ENCODE measurements around the gene CACHD1.

Gene CACHD1

DNA sequence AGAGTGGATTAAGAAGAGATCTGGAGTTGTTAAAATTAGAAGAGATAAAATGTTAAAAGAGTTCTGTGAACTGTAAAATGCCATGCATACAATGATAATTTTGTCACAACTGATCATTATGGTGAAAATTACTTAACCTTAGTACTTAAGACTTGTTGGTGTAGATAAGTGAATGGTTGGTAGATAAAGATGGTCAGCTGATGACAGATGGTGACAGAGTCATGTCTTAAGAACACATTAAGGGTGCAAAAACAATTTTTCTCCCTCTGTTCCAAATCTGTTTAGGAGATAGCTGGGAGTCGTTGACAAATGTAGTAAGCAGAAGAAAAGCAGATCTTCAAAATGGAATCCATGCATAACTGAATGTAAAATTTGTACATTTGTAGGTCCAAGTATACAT is 18.5 kb upstream of the CACHD1 start:
- Histone ChIP-seq H2AFZ (ENCODE audit: low read depth, low read length) (no peak overlapping the region), H3K9ac (ENCODE audit: low read length) (no peak overlapping the region), H3K27ac (ENCODE audit: low read length) (no peak overlapping the region), H3K36me3 (replicated peaks; ENCODE audit: low read depth, low read length) (no peaks in the 10 kb centered on the region), H3K9me3 (ENCODE audit: insufficient read depth, low read length) (no peaks in the 10 kb centered on the region), H3K27me3 (ENCODE audit: low read depth, low read length) (no peaks in the 10 kb centered on the region), H3K4me2 (ENCODE audit: low read length) (no peak overlapping the region), H3K4me1 (ENCODE audit: low read length) (no peaks in the 10 kb centered on the region), H3K4me3 (ENCODE audit: low read length) (no peak overlapping the region), H4K20me1 (ENCODE audit: insufficient read depth, low read length) (no peaks in the 10 kb centered on the region), H3K79me2 (ENCODE audit: low read length) (no peaks in the 10 kb centered on the region)
- TF ChIP-seq EZH2phosphoT487 (IDR thresholded peaks at IDR 0.05; ENCODE audit: low read depth) = no peak
- TF ChIP-seq, protein P1, sequence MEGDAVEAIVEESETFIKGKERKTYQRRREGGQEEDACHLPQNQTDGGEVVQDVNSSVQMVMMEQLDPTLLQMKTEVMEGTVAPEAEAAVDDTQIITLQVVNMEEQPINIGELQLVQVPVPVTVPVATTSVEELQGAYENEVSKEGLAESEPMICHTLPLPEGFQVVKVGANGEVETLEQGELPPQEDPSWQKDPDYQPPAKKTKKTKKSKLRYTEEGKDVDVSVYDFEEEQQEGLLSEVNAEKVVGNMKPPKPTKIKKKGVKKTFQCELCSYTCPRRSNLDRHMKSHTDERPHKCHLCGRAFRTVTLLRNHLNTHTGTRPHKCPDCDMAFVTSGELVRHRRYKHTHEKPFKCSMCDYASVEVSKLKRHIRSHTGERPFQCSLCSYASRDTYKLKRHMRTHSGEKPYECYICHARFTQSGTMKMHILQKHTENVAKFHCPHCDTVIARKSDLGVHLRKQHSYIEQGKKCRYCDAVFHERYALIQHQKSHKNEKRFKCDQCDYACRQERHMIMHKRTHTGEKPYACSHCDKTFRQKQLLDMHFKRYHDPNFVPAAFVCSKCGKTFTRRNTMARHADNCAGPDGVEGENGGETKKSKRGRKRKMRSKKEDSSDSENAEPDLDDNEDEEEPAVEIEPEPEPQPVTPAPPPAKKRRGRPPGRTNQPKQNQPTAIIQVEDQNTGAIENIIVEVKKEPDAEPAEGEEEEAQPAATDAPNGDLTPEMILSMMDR (IDR thresholded peaks at IDR 0.05; ENCODE audit: low read depth, low read length) = no peak

DNA sequence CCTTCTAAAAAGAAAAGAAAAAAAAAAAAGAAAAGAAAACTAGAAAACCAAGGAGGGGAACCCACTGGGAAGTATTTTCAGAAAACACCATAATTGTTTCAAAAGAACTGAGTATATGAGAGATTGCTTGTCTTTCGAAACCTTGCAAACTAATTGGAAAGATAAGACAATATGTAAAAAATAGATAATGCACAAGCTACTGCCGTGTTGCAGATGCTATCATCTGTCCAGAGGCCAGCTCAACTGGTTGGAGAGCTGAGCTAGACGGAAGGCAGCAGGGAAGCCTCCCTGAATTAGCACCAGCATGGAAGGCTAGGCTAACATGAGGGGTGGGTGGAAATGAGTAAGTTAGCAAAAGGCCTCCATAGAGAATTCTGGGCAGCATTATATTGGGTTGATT is 16.2 kb upstream of the CACHD1 start:
- Histone ChIP-seq H3K9ac (ENCODE audit: low read length) (no peak overlapping the region), H3K4me3 (ENCODE audit: low read length) (no peak overlapping the region), H2AFZ (ENCODE audit: low read depth, low read length) (no peak overlapping the region), H3K4me2 (ENCODE audit: low read length) (no peak overlapping the region), H4K20me1 (ENCODE audit: insufficient read depth, low read length) (no peaks in the 10 kb centered on the region), H3K27me3 (ENCODE audit: low read depth, low read length) (no peaks in the 10 kb centered on the region), H3K4me1 (ENCODE audit: low read length) (no peaks in the 10 kb centered on the region), H3K27ac (ENCODE audit: low read length) (no peak overlapping the region), H3K79me2 (ENCODE audit: low read length) (no peaks in the 10 kb centered on the region), H3K9me3 (ENCODE audit: insufficient read depth, low read length) (no peaks in the 10 kb centered on the region), H3K36me3 (replicated peaks; ENCODE audit: low read depth, low read length) (no peaks in the 10 kb centered on the region)
- TF ChIP-seq, protein P1 (IDR thresholded peaks at IDR 0.05; ENCODE audit: low read depth, low read length) = no peak
- TF ChIP-seq EZH2phosphoT487 (IDR thresholded peaks at IDR 0.05; ENCODE audit: low read depth) = no peak

DNA sequence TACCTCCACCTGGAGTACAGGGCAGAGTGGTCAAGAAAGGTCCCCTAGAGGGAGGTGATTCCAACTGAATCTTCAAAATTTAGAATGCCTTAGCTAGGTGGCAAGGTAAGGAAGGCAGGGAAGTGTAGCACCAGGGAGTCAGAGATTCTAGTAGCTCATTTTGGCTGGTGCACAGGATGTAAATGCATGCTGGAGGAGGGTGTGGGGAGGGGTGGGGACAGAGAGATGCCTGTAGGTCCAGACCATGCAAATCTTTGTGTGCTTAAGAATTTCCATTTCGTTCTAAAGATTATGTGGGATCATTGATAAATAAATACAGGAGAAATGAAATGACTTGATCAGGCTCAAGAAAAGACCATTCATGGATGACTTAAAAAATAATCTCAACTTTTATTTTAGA is 11.0 kb upstream of the CACHD1 start:
- no peak overlapping the region for H3K27ac ChIP-seq (ENCODE audit: low read length)

DNA sequence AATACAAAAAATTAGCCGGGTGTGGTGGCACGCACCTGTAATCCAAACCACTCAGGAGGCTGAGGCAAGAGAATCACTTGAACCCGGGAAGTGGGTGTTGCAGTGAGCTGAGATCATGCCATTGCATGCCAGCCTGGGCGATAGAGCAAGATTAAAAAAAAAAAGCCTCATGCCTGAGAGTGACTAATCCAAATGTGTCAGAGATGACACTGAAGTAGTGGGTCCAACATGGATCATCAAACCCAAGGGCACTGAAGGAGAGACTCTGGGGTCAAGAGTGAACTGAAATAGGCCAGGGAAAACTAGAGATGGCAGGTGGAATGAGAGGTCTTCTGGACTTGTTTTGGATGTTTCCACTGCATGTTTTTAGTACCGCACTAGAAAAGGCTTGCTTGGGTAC is 10.2 kb upstream of the CACHD1 start:
- H3K9me3 ChIP-seq (ENCODE audit: insufficient read depth, low read length) = no peaks in the 10 kb centered on the region
- no peak overlapping the region for H3K27ac ChIP-seq (ENCODE audit: low read length)
- H3K4me2 ChIP-seq (ENCODE audit: low read length) = no peak overlapping the region
- no peaks in the 10 kb centered on the region for H4K20me1 ChIP-seq (ENCODE audit: insufficient read depth, low read length)
- H3K9ac ChIP-seq (ENCODE audit: low read length) = no peak overlapping the region
- no peaks in the 10 kb centered on the region for H3K79me2 ChIP-seq (ENCODE audit: low read length)
- no peaks in the 10 kb centered on the region for H3K36me3 ChIP-seq (replicated peaks; ENCODE audit: low read depth, low read length)
- H2AFZ ChIP-seq (ENCODE audit: low read depth, low read length) = no peak overlapping the region
- no peaks in the 10 kb centered on the region for H3K27me3 ChIP-seq (ENCODE audit: low read depth, low read length)
- TF ChIP-seq, protein P1 (IDR thresholded peaks at IDR 0.05; ENCODE audit: low read depth, low read length) = no peak
- no peak for TF ChIP-seq EZH2phosphoT487 (IDR thresholded peaks at IDR 0.05; ENCODE audit: low read depth)
- no peak overlapping the region for H3K4me3 ChIP-seq (ENCODE audit: low read length)
- no peaks in the 10 kb centered on the region for H3K4me1 ChIP-seq (ENCODE audit: low read length)

More for the DNA sequence above, 11.0 kb upstream of the CACHD1 start:
- no peaks in the 10 kb centered on the region for H4K20me1 ChIP-seq (ENCODE audit: insufficient read depth, low read length)
- no peaks in the 10 kb centered on the region for H3K27me3 ChIP-seq (ENCODE audit: low read depth, low read length)
- no peaks in the 10 kb centered on the region for H3K9me3 ChIP-seq (ENCODE audit: insufficient read depth, low read length)
- H2AFZ ChIP-seq (ENCODE audit: low read depth, low read length) = no peak overlapping the region
- no peak overlapping the region for H3K4me2 ChIP-seq (ENCODE audit: low read length)
- no peaks in the 10 kb centered on the region for H3K36me3 ChIP-seq (replicated peaks; ENCODE audit: low read depth, low read length)
- TF ChIP-seq EZH2phosphoT487 (IDR thresholded peaks at IDR 0.05; ENCODE audit: low read depth) = no peak
- TF ChIP-seq, protein P1 (IDR thresholded peaks at IDR 0.05; ENCODE audit: low read depth, low read length) = no peak
- H3K4me3 ChIP-seq (ENCODE audit: low read length) = no peak overlapping the region
- H3K4me1 ChIP-seq (ENCODE audit: low read length) = no peaks in the 10 kb centered on the region
- H3K9ac ChIP-seq (ENCODE audit: low read length) = no peak overlapping the region
- no peaks in the 10 kb centered on the region for H3K79me2 ChIP-seq (ENCODE audit: low read length)
